HG03520 (cell line): ENCODE results near the gene HMGXB4.
"Not testable (repeated sequence)": the region's sequence is repeated elsewhere in the genome, so short reads cannot be mapped to it uniquely, and the experiment has no call there.

Experiments
- ATAC-seq: cut with Tn5 transposase; IDR thresholded peaks from one replicate; pipeline ENCODE4 v1.9.1; 2021; ENCODE audit warnings: mild to moderate bottlenecking, moderate library complexity; ENCODE audit not compliant: unreplicated experiment

HMGXB4 gene, protein sequence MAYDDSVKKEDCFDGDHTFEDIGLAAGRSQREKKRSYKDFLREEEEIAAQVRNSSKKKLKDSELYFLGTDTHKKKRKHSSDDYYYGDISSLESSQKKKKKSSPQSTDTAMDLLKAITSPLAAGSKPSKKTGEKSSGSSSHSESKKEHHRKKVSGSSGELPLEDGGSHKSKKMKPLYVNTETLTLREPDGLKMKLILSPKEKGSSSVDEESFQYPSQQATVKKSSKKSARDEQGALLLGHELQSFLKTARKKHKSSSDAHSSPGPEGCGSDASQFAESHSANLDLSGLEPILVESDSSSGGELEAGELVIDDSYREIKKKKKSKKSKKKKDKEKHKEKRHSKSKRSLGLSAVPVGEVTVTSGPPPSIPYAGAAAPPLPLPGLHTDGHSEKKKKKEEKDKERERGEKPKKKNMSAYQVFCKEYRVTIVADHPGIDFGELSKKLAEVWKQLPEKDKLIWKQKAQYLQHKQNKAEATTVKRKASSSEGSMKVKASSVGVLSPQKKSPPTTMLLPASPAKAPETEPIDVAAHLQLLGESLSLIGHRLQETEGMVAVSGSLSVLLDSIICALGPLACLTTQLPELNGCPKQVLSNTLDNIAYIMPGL

DNA sequence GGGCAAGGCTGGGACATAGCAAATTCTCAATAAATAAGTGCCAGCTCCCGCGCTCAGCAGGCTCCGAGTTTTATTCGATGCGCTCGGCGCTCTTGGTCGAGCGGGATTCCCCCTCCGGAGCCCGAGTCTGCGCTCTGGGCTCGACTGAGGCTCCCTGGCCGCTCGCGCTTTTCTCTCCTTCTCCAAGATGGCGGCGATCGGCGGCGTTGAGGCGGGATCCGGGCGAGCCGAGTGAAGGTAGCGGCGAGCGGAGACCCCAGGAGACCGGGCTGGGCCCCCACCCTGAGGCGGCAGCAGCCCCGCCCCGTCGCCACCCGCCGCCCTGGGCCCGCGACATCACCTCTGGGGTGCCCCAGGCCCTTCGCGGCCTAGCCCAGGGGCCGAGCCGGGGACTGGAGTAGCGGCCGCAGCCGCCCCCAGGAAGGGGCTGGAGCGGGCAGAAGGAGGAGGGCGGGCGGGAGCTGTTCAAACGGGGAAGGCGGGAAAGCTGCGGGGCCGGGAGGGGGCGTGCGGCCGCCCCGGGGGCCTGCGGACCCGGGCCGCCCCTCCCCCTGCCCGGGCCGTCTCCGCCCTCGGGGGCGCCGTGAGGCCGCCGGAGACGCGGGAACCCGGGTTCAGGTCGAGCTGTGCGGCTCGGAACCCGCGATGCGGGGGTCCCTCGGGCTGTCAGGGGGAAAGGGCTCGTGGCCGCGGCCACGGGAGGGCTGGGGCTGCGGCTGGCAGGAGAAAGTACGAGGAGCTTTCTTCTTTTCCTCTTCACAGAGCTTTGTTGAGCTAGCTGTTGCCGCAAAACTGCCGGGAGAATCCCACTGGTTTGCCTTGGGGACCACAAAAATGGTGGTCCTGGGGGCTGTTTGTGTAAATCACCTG, at the start of gene HMGXB4:
Gene HMGXB4, plus strand, starts transcription at position 173 of the 870 bp plus-strand sequence. CDS start 4,898 bp downstream, outside the sequence.
- peak; percentile 78 for ATAC-seq

GRCh38 chr22:35208003-35208402, 49.3 kb upstream of the HMGXB4 start:
- ATAC-seq = no peak

DNA sequence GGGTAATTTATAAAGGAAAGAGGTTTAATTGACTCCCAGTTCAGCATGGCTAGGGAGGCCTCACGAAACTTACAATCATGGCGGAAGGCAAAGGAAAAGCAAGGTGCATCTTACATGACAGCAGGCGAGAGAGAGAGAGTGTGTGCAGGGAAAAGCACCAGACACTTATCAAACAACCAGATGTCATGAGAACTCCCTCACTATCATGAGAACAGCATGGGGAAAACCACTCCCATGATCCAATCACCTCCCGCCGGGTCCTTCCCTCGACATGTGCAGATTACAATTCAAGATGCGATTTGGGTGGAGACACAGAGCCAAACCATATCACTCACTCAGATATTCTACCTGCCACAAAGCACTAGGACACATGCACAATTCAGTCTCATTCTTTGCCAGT, 48.1 kb upstream of the HMGXB4 start:
- no peak for ATAC-seq

- no peak for ATAC-seq
These were observed 45.3 kb upstream of the HMGXB4 start for GRCh38 chr22:35212009-35212408.

DNA sequence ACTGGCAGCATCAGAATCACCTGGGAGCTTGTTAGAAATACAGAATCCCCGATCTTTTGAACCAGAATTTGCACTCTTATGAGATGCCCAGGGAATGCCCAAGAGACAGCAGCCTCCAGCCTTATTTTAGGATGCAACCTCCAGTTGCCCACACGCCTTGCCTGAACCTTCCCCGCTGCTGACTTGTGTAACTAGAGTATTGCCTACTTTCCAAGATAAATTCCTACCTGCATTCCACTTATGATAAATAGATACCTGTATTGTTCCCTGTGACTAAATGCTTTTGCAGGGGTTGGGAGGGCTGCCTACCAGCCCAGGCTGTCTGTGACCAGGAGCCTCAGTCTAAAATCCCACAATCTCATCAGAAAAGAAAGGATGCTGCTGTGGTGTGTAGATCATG, 44.3 kb upstream of the HMGXB4 start:
- no peak for ATAC-seq

DNA sequence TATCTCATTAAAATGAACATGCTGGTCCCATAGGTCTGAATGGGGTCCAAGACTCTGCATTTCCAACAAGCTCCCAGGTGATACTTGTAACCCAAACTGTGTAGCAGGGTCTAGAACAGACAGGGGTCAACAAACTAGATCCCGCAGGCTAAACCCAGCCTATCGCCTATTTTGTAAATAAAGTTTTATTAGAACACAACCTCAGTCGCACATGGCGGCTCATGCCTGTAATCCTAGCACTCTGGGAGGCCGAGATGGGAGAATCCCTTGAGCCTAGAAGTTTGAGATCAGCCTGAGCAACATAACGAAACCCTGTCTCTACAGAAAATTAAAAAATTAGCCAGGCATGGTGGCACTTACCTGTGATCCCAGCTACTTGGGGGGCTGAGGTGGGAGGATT, 42.3 kb upstream of the HMGXB4 start:
- ATAC-seq = no peak

DNA sequence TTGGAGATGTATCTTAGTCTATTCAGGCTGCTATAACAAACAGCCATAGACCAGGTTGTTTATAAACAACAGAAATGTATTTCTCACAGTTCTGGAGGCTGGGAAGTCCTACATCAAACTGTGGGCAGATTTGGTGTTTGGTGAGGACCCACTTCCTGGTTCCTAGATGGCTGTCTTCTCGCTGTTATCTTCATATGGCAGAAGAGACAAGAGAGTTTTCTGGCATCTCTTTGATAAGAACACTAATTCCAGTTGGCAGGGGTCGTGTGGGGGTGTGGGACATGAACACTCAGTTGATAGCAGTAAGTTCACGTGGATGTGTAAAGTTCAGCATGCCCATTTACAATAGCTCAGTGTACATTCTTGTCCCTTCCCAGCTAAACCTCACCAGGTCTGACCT, 41.3 kb upstream of the HMGXB4 start:
- ATAC-seq = no peak

GRCh38 chr22:35217527-35217926, 39.8 kb upstream of the HMGXB4 start:
- ATAC-seq = no peak

DNA sequence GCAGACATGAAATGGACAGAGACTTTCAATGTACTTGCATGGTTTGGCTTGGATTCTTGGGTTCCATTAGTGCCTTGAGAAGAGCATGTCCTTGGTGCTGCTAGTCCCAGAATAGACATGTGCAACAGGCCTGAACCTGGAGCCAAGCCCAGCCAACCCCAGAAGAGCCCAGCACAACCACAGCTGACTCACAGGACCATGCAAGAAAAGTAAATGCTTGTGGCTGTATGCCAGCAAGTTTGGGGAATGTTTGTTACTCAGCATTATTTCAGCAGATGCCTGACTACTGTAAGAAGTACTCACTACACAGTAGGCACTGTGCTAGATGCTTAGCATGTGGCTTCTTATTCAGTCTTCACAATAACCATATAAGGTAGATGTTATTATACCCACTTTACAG, 39.2 kb upstream of the HMGXB4 start:
- no peak for ATAC-seq

- ATAC-seq = no peak
These were observed 38.3 kb upstream of the HMGXB4 start for GRCh38 chr22:35219012-35219411.

- ATAC-seq = no peak
These were observed 37.1 kb upstream of the HMGXB4 start for GRCh38 chr22:35220221-35220620.

- no peak for ATAC-seq
These were observed 32.3 kb upstream of the HMGXB4 start for GRCh38 chr22:35225010-35225409.

GRCh38 chr22:35226958-35227647, 30.2 kb upstream of the HMGXB4 start:
- no peak for ATAC-seq

DNA sequence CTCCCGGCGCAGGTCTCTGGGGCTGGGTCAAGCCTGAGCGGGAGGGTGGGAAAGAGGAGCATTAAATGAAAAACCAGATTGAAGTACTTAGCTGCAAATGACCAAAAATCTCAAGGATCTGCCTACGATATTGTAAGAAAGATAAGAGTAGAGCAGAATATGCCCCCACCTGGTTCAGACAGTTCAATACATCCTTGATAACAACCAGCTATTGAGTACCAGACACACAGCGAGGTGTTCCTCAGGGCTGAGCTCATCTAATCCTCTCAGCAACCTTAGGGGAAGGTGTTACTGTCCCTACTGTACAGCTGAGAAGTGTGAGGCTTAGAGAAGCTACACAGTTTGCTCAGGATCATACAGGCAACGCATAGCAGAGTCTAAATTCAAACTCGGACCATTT, 27.4 kb upstream of the HMGXB4 start:
- ATAC-seq = no peak

- ATAC-seq = no peak
These were observed 26.9 kb upstream of the HMGXB4 start for GRCh38 chr22:35230417-35230816.

DNA sequence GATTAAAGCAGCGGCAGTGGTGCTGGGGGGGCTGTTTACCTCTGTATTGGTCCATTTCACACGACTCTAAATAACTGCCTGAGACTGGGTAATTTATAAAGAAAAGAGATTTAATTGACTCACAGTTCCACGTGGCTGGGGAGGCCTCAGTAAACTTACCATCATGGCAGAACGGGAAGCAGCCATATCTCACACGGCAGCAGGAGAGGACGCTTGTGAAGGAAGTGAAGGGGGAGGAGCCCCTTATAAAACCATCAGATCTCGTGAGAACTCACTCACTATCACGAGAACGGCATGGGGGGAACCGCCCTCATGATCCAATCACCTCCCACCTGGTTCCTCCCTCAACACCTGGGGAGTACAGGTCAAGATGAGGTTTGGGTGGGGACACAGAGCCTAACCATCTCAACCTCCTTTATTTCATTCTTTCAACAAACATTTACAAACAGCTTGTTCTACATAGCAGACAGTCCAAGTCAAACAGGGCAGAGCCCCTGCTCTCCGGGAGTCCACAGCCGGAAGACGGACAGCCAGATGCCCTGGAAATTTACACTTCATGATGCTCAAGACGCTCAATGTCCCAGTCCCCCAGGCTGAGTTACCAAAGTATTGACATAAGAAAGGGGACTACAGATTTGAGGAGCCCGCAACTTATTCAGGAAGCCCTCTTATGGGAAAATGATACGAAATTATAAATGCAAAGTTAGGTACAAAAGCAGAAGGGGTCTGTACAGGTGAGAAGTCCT, 26.3 kb upstream of the HMGXB4 start:
- no peak for ATAC-seq

DNA sequence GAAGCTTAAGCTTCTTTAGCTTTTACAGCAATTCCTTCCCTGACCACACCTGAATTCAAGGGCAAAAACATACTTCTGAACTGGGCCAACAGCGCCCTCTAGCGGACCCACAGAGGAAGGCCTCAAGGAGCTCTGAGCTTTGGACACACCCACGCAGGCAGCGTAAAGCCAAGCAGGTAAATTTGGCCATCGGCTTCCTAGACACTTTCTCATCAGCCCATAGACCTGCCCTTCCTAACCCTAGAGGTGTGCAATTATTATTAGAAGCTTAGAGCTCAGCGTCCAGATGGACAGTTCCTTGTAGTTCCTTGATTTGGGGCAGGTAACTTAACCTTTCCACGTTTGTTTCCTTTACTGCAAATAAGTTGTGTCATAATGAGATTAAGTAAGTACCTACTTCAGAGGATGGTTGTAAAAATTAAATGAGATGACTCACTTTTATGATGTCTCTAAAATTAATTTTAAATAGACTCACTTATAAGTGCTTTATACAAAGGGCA, 25.7 kb upstream of the HMGXB4 start:
- no peak for ATAC-seq

DNA sequence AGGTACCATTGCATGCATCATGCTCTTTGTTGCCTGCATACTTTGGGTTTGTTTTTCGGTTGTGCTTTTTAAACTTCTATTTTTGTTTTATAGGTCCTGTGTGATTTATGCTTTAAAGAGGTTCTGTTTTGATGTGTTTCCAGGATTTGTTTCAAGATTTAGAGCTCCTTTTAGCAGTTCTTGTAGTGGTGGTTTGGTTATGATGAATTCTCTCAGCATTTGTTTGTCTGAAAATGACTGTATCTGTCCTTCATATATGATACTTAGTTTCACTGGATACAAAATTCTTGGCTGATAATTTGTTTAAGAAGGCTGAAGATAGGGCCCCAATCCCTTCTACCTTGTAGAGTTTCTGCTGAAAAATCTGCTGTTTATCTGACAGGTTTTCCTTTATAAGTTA, 18.5 kb upstream of the HMGXB4 start:
- not testable (repeated sequence) for ATAC-seq

DNA sequence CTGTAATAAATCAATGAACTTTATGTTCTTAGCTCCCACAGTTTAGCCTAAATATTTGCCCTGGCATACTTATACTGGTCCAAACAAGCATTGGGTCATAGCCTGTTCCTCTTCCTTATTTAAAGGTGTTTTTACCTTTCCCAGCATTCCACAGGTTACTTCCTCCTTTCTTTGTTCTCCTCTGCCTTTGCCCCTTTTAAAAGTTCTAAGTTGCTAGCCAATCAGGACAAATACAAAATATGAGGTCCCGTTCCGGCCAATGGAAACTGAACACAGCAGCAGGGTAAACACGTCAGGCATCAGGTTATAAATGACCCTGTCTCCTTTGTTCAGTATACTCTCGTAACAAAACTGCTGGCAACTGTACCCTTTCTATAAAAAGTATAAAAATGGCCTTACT, 12.8 kb upstream of the HMGXB4 start:
- ATAC-seq = not testable (repeated sequence)

DNA sequence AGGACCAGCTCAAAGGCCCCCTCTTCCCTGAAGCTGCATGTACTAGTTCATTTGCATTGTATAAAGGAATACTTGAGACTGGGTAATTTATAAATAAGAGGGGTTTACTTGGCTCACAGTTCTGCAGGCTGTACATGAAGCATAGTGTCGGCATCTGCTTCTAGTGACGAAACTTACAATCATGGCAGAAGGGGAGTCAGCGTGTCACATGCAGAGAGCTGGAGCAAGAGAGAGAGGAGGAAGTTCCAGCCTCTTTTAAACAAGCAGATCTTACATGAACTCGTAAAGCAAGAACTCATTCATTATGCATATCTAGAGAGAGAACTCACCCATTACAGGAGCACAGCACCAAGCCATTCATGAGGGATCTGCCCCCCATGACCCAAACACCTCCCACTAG, 7.1 kb upstream of the HMGXB4 start:
- no peak for ATAC-seq
